HTR-8/SVneo (cell line): Measurements from ENCODE around the gene REEP5.
A peak's percentile ranks its signal among the peaks of the same experiment; 100 is the strongest.
"Not testable (repeated sequence)": the region's sequence is repeated elsewhere in the genome, so short reads cannot be mapped to it uniquely, and the experiment has no call there.

ENCODE experiments used
- DNase-seq: peaks from one replicate; pipeline ENCODE4 v3.0.0; 2011; ENCODE audit warnings: low spot score, mixed read lengths; ENCODE audit not compliant: insufficient read length
- FAIRE-seq: peaks from 2 replicates; lab custom pipeline; 2011; peaks lifted over from hg19 to GRCh38; lab: Jason Lieb, UNC

The REEP5 gene

GRCh38 chr5:112921833-112922817 lies at the start of gene REEP5:
TSS of gene REEP5 (minus strand) at chr5:112922227. CDS start at chr5:112922190, 37 bp downstream.
- DNase-seq (peak; percentile 72), FAIRE-seq (peak; percentile 33)

DNA sequence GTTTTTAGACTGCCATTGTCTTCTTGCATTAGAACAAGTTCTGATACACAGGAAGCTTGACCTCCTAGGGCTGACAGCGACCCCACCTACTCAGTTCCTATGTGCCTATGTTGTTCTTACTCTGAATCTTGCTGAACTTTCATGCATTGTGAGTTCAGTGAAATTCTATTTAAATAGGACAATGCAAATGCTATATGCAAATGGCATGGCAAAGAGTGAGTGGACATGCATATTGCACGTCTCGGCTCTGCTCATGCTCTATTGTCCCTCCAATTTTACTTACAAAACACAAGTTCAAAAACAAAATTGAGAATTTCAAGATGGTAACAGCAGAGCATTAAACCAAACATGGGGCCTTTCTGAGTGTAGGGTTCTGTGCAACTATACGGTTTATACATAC lies 49.2 kb upstream of the REEP5 start:
- FAIRE-seq: no peak
- DNase-seq: no peak

DNA sequence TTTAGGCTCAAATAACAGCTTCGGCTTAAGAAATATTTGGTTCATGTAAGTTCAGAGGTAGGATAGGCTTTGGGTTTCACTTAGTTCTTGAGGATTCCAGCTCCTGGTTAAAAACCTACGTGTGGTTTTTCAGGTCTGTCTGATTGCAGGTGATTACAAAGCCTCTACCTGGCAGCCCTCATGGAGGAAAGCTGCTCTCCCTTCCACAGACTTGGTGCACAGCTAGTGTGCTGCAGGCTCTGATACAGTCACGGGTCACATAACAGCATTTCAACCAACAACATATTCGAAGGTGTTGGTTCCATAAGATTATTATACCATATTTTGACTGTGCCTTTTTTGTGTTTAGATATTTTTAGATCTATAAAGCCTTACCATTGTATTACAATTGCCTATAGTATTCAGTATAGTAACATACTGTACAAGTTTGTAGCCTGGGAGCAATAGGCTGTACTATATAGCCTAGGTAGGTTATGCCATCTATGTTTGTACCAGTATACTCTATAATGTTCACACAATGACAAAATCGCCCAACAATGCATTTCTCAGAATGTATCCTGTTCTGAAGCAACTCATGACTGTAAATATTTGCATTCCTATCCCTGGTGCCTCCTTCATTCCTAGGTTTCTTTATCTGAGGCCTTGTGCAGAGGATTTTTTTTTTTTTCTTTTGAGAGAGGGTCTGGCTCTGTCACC lies 46.5 kb upstream of the REEP5 start:
- DNase-seq: no peak
- FAIRE-seq: no peak

DNA sequence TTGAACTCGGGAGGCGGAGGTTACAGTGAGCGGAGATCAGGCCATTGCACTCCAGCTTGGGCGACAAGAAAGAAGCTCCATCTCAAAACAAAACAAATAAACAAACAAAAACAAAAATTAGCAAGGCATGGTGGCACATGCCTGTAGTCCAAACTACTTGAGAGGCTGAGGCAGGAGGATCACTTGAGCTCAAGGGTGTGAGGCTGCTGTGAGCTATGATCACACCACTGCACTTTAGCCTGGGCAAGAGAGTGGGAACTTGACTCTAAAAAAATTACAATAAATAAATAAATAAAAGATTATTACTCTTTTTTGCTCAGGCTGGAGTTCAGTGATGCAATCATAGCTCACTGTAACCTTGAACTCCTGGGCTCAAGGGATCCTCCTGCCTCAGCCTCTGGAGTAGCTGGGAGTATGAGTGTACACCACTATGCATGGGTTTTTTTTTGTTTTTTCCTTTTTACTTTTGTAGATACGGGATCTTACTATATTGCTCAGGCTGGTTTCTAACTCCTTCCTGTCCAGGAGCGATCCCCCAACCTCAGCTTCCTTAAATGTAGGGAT lies 45.6 kb upstream of the REEP5 start:
- FAIRE-seq (no peak), DNase-seq (no peak)

GRCh38 chr5:112965733-112966306 lies 43.8 kb upstream of the REEP5 start:
- no peak for FAIRE-seq

GRCh38 chr5:112963374-112963733 lies 41.3 kb upstream of the REEP5 start:
- not testable (repeated sequence) for DNase-seq, FAIRE-seq

More at GRCh38 chr5:112965733-112966306, 43.8 kb upstream of the REEP5 start:
- no peak for DNase-seq

GRCh38 chr5:112960863-112961504 lies 39.0 kb upstream of the REEP5 start:
- no peak for DNase-seq
- FAIRE-seq: no peak

GRCh38 chr5:112960315-112960714 lies 38.3 kb upstream of the REEP5 start:
- DNase-seq (no peak), FAIRE-seq (no peak)

DNA sequence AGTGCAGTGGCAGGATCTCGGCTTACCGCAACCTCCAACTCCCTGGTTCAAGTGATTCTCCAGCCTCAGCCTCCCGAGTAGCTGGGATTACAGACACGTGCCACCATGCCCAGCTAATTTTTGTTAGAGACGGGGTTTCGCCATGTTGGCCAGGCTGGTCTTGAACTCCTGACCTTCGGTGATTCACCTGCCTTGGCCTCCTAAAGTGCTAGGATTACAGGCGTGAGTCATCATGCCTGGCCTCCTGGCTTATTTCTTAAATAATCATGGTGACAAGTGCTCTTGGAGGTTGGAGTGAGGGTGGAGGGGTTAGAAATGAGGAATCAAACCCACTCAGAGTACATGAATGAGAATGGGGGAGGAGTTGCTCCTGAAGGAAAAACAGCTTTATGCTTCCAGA lies 37.8 kb upstream of the REEP5 start:
- FAIRE-seq: not testable (repeated sequence)

GRCh38 chr5:112958093-112959088 lies 36.4 kb upstream of the REEP5 start:
- peak; percentile 76 for DNase-seq
- FAIRE-seq: peak; percentile 42

More for the DNA sequence above, 37.8 kb upstream of the REEP5 start:
- peak; percentile 41 for DNase-seq

GRCh38 chr5:112957036-112957808 lies 35.2 kb upstream of the REEP5 start:
- DNase-seq: no peak
- FAIRE-seq: no peak

DNA sequence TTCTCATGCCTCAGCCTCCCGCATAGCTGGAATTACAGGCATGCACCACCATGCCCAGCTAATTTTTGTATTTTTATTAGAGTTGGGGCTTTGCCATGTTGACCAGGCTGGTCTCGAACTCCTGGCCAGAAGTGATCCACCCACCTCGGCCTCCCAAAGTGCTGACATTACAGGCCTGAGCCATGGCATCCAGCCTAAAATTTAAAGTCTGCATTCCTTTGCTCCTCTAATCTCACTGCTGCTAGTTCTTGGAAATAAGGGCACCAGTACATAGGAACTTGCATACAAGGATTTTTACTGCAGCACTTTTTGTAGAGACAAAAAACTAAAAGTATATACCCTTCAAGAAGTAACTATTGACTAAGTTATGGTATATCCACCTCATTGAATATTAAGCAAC lies 34.6 kb upstream of the REEP5 start:
- FAIRE-seq (no peak), DNase-seq (no peak)

GRCh38 chr5:112951124-112951702 lies 29.2 kb upstream of the REEP5 start:
- FAIRE-seq (no peak), DNase-seq (no peak)

DNA sequence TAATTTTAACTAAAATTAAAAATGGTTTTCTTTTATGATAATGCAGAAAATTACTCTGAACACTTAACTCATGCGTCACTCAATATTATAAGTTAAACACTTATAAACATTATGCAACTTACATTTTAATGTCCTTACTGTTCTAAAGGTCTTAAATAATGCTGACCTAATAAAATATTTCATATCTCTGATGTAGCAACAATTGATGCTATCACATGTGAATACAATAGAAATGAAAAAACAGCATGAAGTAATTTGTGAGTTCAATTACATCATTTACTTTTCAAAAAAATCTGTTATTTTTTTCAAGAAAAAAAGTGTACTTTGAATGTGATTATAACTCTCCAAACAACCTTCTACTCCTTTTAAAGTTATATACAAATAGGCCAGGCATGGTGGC lies 26.4 kb upstream of the REEP5 start:
- no peak for FAIRE-seq
- DNase-seq: no peak

- no peak for DNase-seq
- no peak for FAIRE-seq
These were observed 18.6 kb upstream of the REEP5 start for GRCh38 chr5:112940670-112941069.

DNA sequence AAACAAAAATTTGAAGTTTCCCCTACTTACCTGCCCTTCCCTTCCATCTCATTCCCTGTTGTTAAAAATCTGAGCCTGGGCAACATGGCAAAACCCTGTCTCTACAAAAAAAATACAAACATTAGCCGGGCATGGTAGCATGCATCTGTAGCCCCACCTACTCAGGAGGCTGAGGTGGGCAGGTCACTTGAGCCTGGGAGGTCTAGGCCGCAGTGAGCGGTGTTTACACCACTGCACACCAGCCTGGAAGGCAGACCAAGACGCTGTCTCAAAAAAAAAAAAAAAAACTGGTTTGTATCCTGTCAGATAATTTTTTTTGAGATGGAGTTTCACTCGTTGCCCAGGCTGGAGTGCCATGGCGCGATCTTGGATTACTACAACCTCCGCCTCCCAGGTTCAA lies 16.3 kb upstream of the REEP5 start:
- DNase-seq: no peak
- FAIRE-seq: no peak

- FAIRE-seq (no peak), DNase-seq (no peak)
These were observed 13.6 kb upstream of the REEP5 start for GRCh38 chr5:112935675-112936074.

DNA sequence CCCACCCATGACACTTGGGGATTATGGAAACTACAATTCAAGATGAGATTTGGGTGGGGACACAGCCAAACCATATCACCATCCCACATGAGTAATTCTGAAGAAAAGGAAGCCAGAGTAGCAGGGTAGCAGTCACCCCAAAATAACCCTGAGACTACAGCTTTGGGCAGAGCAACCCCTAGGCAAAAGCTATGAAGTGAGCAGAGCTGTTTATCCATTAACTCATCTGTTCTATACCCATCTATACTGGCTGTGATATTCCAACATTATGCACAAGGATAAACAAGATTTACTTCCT lies 12.3 kb upstream of the REEP5 start:
- DNase-seq (no peak), FAIRE-seq (no peak)
